ENCODE measurements around the gene SOCS1.

GRCh38 chr16:11224096-11224893, 31.7 kb downstream of the SOCS1 start:
- TF ChIP-seq RFX5 (IDR thresholded peaks at IDR 0.05; ENCODE audit: borderline replicate concordance, low read depth, low read length) (no peak), NRF1 (IDR thresholded peaks at IDR 0.05; ENCODE audit: low read depth, low read length) (no peak), POLR2AphosphoS5 (IDR thresholded peaks at IDR 0.05; ENCODE audit: low read depth, low read length) (no peak)

Measured in H1 (cell line).